ENCODE measurements around the gene CYP26B1.

Gene CYP26B1

GRCh38 chr2:72082021-72082601, 65.6 kb downstream of the CYP26B1 start:
- TF ChIP-seq TCF12 (IDR thresholded peaks at IDR 0.05; ENCODE audit: low read depth) (no peak), REST (IDR thresholded peaks at IDR 0.05; ENCODE audit: low read depth) (no peak), EP300 (IDR thresholded peaks at IDR 0.05; ENCODE audit: borderline replicate concordance) (no peak), YY1 (IDR thresholded peaks at IDR 0.05; ENCODE audit: low read depth) (no peak), TAF1 (IDR thresholded peaks at IDR 0.05; ENCODE audit: low read depth) (no peak), USF1 (IDR thresholded peaks at IDR 0.05) (no peak), NFIC (IDR thresholded peaks at IDR 0.05) (no peak), FOXM1 (IDR thresholded peaks at IDR 0.05; ENCODE audit: borderline replicate concordance, low read depth) (no peak), TEAD4 (IDR thresholded peaks at IDR 0.05) (no peak), ZBTB7A (IDR thresholded peaks at IDR 0.05; ENCODE audit: low read depth) (no peak), CEBPB (IDR thresholded peaks at IDR 0.05) (no peak), CREB1 (IDR thresholded peaks at IDR 0.05; ENCODE audit: low read depth) (no peak), RAD21 (IDR thresholded peaks at IDR 0.05; ENCODE audit: low read depth) (no peak), MAX (IDR thresholded peaks at IDR 0.05) (no peak), EGR1 (IDR thresholded peaks at IDR 0.05) (no peak)

- TF ChIP-seq MAX (IDR thresholded peaks at IDR 0.05) (no peak), CEBPB (IDR thresholded peaks at IDR 0.05) (no peak), EGR1 (IDR thresholded peaks at IDR 0.05) (no peak), USF1 (IDR thresholded peaks at IDR 0.05) (no peak), EP300 (IDR thresholded peaks at IDR 0.05; ENCODE audit: borderline replicate concordance) (no peak), RAD21 (IDR thresholded peaks at IDR 0.05; ENCODE audit: low read depth) (no peak), FOXM1 (IDR thresholded peaks at IDR 0.05; ENCODE audit: borderline replicate concordance, low read depth) (no peak)
Observed at GRCh38 chr2:72081451-72081850, 66.2 kb downstream of the CYP26B1 start.

- TF ChIP-seq NFIC (IDR thresholded peaks at IDR 0.05) (no peak), TAF1 (IDR thresholded peaks at IDR 0.05; ENCODE audit: low read depth) (no peak), CREB1 (IDR thresholded peaks at IDR 0.05; ENCODE audit: low read depth) (no peak), CEBPB (IDR thresholded peaks at IDR 0.05) (no peak), RAD21 (IDR thresholded peaks at IDR 0.05; ENCODE audit: low read depth) (no peak), EP300 (IDR thresholded peaks at IDR 0.05; ENCODE audit: borderline replicate concordance) (no peak), TEAD4 (IDR thresholded peaks at IDR 0.05) (no peak), USF1 (IDR thresholded peaks at IDR 0.05) (no peak), REST (IDR thresholded peaks at IDR 0.05; ENCODE audit: low read depth) (no peak), MAX (IDR thresholded peaks at IDR 0.05) (no peak), FOXM1 (IDR thresholded peaks at IDR 0.05; ENCODE audit: borderline replicate concordance, low read depth) (no peak), EGR1 (IDR thresholded peaks at IDR 0.05) (no peak), ZBTB7A (IDR thresholded peaks at IDR 0.05; ENCODE audit: low read depth) (no peak), TCF12 (IDR thresholded peaks at IDR 0.05; ENCODE audit: low read depth) (no peak), YY1 (IDR thresholded peaks at IDR 0.05; ENCODE audit: low read depth) (no peak)
Observed at GRCh38 chr2:72080286-72081145, 67.1 kb downstream of the CYP26B1 start.
